ENCODE results near the gene METTL25B. TPM values are rescaled to one million over a fixed set of nuclear protein-coding genes. Genes with fewer than 3 reads are reported as not detected.

The METTL25B gene
- total and polyA plus RNA-seq, 4 donors, result 6.9 to 13.5 (median 11.5) TPM

DNA sequence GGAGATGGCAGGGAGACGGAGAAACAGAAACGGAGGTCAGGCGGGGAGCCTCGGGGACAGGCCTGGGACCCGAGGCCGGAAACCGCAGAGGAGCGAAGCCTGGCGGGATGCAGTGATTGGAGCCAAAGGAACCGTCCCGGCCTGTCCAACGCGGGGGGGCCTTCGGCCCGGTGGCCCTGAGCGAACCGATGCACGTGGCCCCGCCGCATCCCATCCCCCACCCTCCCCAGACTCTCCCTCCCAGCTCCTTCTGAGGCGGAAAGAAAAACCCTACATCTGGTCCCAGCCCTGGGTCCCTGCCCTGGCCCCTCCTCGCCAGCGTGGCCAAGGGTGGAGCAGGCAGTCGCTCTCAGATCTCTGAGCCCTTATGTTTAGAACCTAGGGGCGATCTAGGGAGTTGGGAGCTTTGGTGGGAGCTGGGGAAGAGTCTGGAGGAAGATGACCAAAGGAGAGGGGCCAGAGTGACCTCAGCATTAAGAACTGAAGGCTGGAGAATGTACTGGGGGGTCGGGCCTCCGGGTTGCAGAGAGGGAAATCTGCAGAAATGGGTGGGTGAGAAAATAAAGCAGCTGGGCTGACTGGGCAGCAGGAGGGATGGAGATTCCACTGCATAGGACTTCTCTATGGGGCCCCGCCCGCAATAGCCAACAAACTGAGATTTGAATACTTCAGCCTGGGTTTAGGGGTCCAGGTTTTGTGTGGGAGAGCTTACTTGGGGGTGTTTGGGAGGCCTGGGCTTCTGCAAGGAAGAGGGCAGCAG, 21.4 kb upstream of the METTL25B start:
- Histone ChIP-seq H3K4me1 (ENCODE audit: control insufficient read depth in 4 of 4, insufficient read depth in 4 of 4, low read length in 3 of 4) (peaks cover 11 to 19% (median 13%) of the 10 kb centered on the region in 4 donors), H3K27me3 (ENCODE audit: control insufficient read depth in 4 of 4, insufficient read depth in 4 of 4, low read length in 3 of 4) (peaks cover 0 to 10% (median 7%) of the 10 kb centered on the region in 4 donors), H3K9me3 (ENCODE audit: control insufficient read depth in 4 of 4, low read length in 3 of 4) (no peaks in the 10 kb centered on the region), H3K4me3 (ENCODE audit: low read depth in 1 of 3, low read length in 3 of 3) (peak overlapping the region in 1 of 3 donors; percentile 15), H3K36me3 (ENCODE audit: control insufficient read depth in 4 of 4, insufficient read depth in 3 of 4, low read depth in 1 of 4, low read length in 3 of 4) (no peaks in the 10 kb centered on the region), H3K27ac (ENCODE audit: low read depth in 1 of 2, low read length in 2 of 2) (no peak overlapping the region), H3K9ac (ENCODE audit: low read depth in 1 of 2, low read length in 2 of 2) (no peak overlapping the region)
- TF ChIP-seq, protein P1, sequence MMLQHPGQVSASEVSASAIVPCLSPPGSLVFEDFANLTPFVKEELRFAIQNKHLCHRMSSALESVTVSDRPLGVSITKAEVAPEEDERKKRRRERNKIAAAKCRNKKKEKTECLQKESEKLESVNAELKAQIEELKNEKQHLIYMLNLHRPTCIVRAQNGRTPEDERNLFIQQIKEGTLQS (IDR thresholded peaks at IDR 0.05), result no peak
- TF ChIP-seq NR2F2 (IDR thresholded peaks at IDR 0.05), result no peak
- TF ChIP-seq RAD21 (IDR thresholded peaks at IDR 0.05), result no peak
- TF ChIP-seq, protein P2, sequence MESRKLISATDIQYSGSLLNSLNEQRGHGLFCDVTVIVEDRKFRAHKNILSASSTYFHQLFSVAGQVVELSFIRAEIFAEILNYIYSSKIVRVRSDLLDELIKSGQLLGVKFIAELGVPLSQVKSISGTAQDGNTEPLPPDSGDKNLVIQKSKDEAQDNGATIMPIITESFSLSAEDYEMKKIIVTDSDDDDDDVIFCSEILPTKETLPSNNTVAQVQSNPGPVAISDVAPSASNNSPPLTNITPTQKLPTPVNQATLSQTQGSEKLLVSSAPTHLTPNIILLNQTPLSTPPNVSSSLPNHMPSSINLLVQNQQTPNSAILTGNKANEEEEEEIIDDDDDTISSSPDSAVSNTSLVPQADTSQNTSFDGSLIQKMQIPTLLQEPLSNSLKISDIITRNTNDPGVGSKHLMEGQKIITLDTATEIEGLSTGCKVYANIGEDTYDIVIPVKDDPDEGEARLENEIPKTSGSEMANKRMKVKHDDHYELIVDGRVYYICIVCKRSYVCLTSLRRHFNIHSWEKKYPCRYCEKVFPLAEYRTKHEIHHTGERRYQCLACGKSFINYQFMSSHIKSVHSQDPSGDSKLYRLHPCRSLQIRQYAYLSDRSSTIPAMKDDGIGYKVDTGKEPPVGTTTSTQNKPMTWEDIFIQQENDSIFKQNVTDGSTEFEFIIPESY (IDR thresholded peaks at IDR 0.05), result no peak
- TF ChIP-seq, protein P3, sequence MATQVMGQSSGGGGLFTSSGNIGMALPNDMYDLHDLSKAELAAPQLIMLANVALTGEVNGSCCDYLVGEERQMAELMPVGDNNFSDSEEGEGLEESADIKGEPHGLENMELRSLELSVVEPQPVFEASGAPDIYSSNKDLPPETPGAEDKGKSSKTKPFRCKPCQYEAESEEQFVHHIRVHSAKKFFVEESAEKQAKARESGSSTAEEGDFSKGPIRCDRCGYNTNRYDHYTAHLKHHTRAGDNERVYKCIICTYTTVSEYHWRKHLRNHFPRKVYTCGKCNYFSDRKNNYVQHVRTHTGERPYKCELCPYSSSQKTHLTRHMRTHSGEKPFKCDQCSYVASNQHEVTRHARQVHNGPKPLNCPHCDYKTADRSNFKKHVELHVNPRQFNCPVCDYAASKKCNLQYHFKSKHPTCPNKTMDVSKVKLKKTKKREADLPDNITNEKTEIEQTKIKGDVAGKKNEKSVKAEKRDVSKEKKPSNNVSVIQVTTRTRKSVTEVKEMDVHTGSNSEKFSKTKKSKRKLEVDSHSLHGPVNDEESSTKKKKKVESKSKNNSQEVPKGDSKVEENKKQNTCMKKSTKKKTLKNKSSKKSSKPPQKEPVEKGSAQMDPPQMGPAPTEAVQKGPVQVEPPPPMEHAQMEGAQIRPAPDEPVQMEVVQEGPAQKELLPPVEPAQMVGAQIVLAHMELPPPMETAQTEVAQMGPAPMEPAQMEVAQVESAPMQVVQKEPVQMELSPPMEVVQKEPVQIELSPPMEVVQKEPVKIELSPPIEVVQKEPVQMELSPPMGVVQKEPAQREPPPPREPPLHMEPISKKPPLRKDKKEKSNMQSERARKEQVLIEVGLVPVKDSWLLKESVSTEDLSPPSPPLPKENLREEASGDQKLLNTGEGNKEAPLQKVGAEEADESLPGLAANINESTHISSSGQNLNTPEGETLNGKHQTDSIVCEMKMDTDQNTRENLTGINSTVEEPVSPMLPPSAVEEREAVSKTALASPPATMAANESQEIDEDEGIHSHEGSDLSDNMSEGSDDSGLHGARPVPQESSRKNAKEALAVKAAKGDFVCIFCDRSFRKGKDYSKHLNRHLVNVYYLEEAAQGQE (IDR thresholded peaks at IDR 0.05), result no peak
- no peak for TF ChIP-seq FOXA1 (IDR thresholded peaks at IDR 0.05)
- no peak for TF ChIP-seq HNF4A (conservative IDR thresholded peaks at IDR 0.05)
- TF ChIP-seq RXRA (IDR thresholded peaks at IDR 0.05), result no peak
- TF ChIP-seq, protein P4, sequence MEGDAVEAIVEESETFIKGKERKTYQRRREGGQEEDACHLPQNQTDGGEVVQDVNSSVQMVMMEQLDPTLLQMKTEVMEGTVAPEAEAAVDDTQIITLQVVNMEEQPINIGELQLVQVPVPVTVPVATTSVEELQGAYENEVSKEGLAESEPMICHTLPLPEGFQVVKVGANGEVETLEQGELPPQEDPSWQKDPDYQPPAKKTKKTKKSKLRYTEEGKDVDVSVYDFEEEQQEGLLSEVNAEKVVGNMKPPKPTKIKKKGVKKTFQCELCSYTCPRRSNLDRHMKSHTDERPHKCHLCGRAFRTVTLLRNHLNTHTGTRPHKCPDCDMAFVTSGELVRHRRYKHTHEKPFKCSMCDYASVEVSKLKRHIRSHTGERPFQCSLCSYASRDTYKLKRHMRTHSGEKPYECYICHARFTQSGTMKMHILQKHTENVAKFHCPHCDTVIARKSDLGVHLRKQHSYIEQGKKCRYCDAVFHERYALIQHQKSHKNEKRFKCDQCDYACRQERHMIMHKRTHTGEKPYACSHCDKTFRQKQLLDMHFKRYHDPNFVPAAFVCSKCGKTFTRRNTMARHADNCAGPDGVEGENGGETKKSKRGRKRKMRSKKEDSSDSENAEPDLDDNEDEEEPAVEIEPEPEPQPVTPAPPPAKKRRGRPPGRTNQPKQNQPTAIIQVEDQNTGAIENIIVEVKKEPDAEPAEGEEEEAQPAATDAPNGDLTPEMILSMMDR (IDR thresholded peaks at IDR 0.05; ENCODE audit: low read depth, low read length, missing input control), result no peak
- no peak for TF ChIP-seq JUND (IDR thresholded peaks at IDR 0.05)
- no peak for TF ChIP-seq YY1 (IDR thresholded peaks at IDR 0.05)
- no peak for TF ChIP-seq SP1 (IDR thresholded peaks at IDR 0.05)
- TF ChIP-seq TAF1 (conservative IDR thresholded peaks at IDR 0.05), result no peak
- no peak for TF ChIP-seq GABPA (IDR thresholded peaks at IDR 0.05 in 1 of 2, conservative IDR thresholded peaks at IDR 0.05 in 1 of 2)
- TF ChIP-seq, protein P5, sequence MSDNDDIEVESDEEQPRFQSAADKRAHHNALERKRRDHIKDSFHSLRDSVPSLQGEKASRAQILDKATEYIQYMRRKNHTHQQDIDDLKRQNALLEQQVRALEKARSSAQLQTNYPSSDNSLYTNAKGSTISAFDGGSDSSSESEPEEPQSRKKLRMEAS (IDR thresholded peaks at IDR 0.05), result no peak
- TF ChIP-seq FOXA2 (IDR thresholded peaks at IDR 0.05), result no peak
- TF ChIP-seq HNF4G (IDR thresholded peaks at IDR 0.05), result no peak
- no peak for DNase-seq (ENCODE audit: low spot score)
- WGBS, result 8% methylated on average over 29 of the region's 29 CpGs

Measured in liver (tissue), 9 donors.